OCI-LY1 (cell line): Measurements from ENCODE around the gene MARCHF10.

Source experiments
- H2AFZ ChIP-seq: fragments of 200-600 bp; sonication (generic), shearing (Covaris generic); 2 replicates; pipeline ENCODE4 v1.6.0; 2014; ENCODE audit warnings: antibody characterized with exemption, mild to moderate bottlenecking, low read length
- H3F3A ChIP-seq: fragments of 200-600 bp; sonication (generic), shearing (Covaris generic); 2 replicates; pipeline ENCODE4 v1.6.0; 2014; ENCODE audit warnings: mild to moderate bottlenecking, antibody characterized with exemption, low read length, moderate library complexity; ENCODE audit not compliant: insufficient read depth
- H3K27ac ChIP-seq: fragments of 200-600 bp; sonication (generic); 2 replicates; pipeline ENCODE4 v1.5.1; 2014; ENCODE audit warnings: low read length, mixed run types, mild to moderate bottlenecking, low read depth; ENCODE audit not compliant: poor library complexity, severe bottlenecking
- H3K27me3 ChIP-seq: fragments of 200-600 bp; sonication (generic); 2 replicates; pipeline ENCODE4 v1.6.0; 2014; ENCODE audit warnings: antibody characterized with exemption, mild to moderate bottlenecking, low read length, moderate library complexity; ENCODE audit not compliant: insufficient read depth
- H3K36me3 ChIP-seq: fragments of 200-600 bp; sonication (generic); 2 replicates; pipeline ENCODE4 v1.6.1; 2014; ENCODE audit warnings: mild to moderate bottlenecking, antibody characterized with exemption, low read length, moderate library complexity, mixed read lengths; ENCODE audit not compliant: insufficient read depth
- H3K4me1 ChIP-seq: fragments of 200-600 bp; sonication (generic); 2 replicates; pipeline ENCODE4 v1.5.1; 2014; ENCODE audit warnings: mild to moderate bottlenecking, low read length, moderate library complexity; ENCODE audit not compliant: insufficient read depth, severe bottlenecking
- H3K4me2 ChIP-seq: fragments of 200-600 bp; sonication (generic), shearing (Covaris generic); 2 replicates; pipeline ENCODE4 v1.6.1; 2014; ENCODE audit warnings: low read length
- H3K4me3 ChIP-seq: fragments of 200-600 bp; sonication (generic); 2 replicates; pipeline ENCODE4 v1.5.1; 2014; ENCODE audit warnings: low read length, low read depth, mild to moderate bottlenecking, mixed read lengths; ENCODE audit not compliant: poor library complexity, severe bottlenecking
- H3K79me2 ChIP-seq: fragments of 200-600 bp; shearing (Covaris generic); 2 replicates; pipeline ENCODE4 v1.6.1; 2016; ENCODE audit warnings: mixed run types, low read length, mixed read lengths; ENCODE audit not compliant: insufficient read depth
- H3K9ac ChIP-seq: fragments of 200-600 bp; sonication (generic), shearing (Covaris generic); 2 replicates; pipeline ENCODE4 v1.6.1; 2014; ENCODE audit warnings: mild to moderate bottlenecking, low read length, mixed read lengths
- H3K9me2 ChIP-seq: fragments of 200-600 bp; sonication (generic), shearing (Covaris generic); 2 replicates; pipeline ENCODE4 v1.6.1; 2014; ENCODE audit warnings: low read depth, mild to moderate bottlenecking, low read length, mixed read lengths
- H3K9me3 ChIP-seq: fragments of 200-600 bp; shearing (Covaris generic); 2 replicates; pipeline ENCODE4 v1.6.1; 2014; ENCODE audit warnings: low read length, mixed read lengths
- H4K20me1 ChIP-seq: fragments of 200-600 bp; sonication (generic), shearing (Covaris generic); 2 replicates; pipeline ENCODE4 v1.6.0; 2016; ENCODE audit warnings: mild to moderate bottlenecking, low read length; ENCODE audit not compliant: insufficient read depth
- CTCF ChIP-seq: fragments of 200-600 bp; sonication (generic), shearing (Covaris generic); IDR thresholded peaks from 2 replicates; pipeline ENCODE4 v1.5.1; 2017; ENCODE audit warnings: mild to moderate bottlenecking, antibody characterized with exemption, low read length, moderate library complexity, mixed read lengths
- EZH2 ChIP-seq: fragments of 200-600 bp; sonication (generic), shearing (Covaris generic); IDR thresholded peaks from 2 replicates; pipeline ENCODE4 v1.8.0; 2017; ENCODE audit warnings: borderline replicate concordance, mixed run types, mild to moderate bottlenecking, antibody characterized with exemption, low read length, moderate library complexity, mixed read lengths

Gene MARCHF10

GRCh38 chr17:62678214-62678919 lies 129.7 kb downstream of the MARCHF10 start:
- H3K4me1 ChIP-seq: no peaks in the 10 kb centered on the region
- H3F3A ChIP-seq: no peaks in the 10 kb centered on the region
- no peak overlapping the region for H2AFZ ChIP-seq
- H3K79me2 ChIP-seq: no peaks in the 10 kb centered on the region
- 0 out of 2 replicates have a peak, but pooled peaks cover 6% of the 10 kb centered on the region for H3K27me3 ChIP-seq
- no peak overlapping the region for H3K9ac ChIP-seq
- H3K36me3 ChIP-seq: no peaks in the 10 kb centered on the region
- TF ChIP-seq EZH2 (no peak), CTCF (no peak)
- H3K4me3 ChIP-seq: no peak overlapping the region
- no peaks in the 10 kb centered on the region for H3K9me3 ChIP-seq
- H3K27ac ChIP-seq: no peak overlapping the region
- H3K9me2 ChIP-seq: no peaks in the 10 kb centered on the region
- H3K4me2 ChIP-seq: no peak overlapping the region
- H4K20me1 ChIP-seq: no peaks in the 10 kb centered on the region

- H3K4me3 ChIP-seq: no peak overlapping the region
- H3K9me2 ChIP-seq: no peaks in the 10 kb centered on the region
- H3F3A ChIP-seq: no peaks in the 10 kb centered on the region
- no peak overlapping the region for H3K27ac ChIP-seq
- no peak overlapping the region for H2AFZ ChIP-seq
- H3K9me3 ChIP-seq: no peaks in the 10 kb centered on the region
- no peaks in the 10 kb centered on the region for H3K79me2 ChIP-seq
- H3K27me3 ChIP-seq: 0 out of 2 replicates have a peak, but pooled peaks cover 6% of the 10 kb centered on the region
- H3K36me3 ChIP-seq: no peaks in the 10 kb centered on the region
- H3K4me1 ChIP-seq: no peaks in the 10 kb centered on the region
- TF ChIP-seq EZH2 (no peak), CTCF (no peak)
- no peak overlapping the region for H3K4me2 ChIP-seq
- H4K20me1 ChIP-seq: no peaks in the 10 kb centered on the region
- no peak overlapping the region for H3K9ac ChIP-seq
Observed at GRCh38 chr17:62676952-62677596, 131.0 kb downstream of the MARCHF10 start.

GRCh38 chr17:62676231-62676943 lies 131.7 kb downstream of the MARCHF10 start:
- Histone ChIP-seq H3K27ac (no peak overlapping the region), H3K4me1 (peaks cover 7% of the 10 kb centered on the region), H3K9ac (no peak overlapping the region), H4K20me1 (no peaks in the 10 kb centered on the region), H3K9me2 (no peaks in the 10 kb centered on the region), H3K36me3 (no peaks in the 10 kb centered on the region), H3F3A (no peaks in the 10 kb centered on the region), H2AFZ (no peak overlapping the region), H3K27me3 (0 out of 2 replicates have a peak, but pooled peaks cover 6% of the 10 kb centered on the region), H3K4me2 (no peak overlapping the region), H3K9me3 (no peaks in the 10 kb centered on the region), H3K4me3 (no peak overlapping the region), H3K79me2 (no peaks in the 10 kb centered on the region)
- TF ChIP-seq CTCF (no peak), EZH2 (no peak)
